H1 (cell line): Measurements from ENCODE around the gene XAGE1A.
"Not testable (repeated sequence)": the region's sequence is repeated elsewhere in the genome, so short reads cannot be mapped to it uniquely, and the experiment has no call there.

Source experiments
- POLR2A ChIP-seq, 2 experiments: IDR thresholded peaks; 1 replicate in 1 of 2; 2 replicates in 1 of 2; pipeline ENCODE4 v1.6.1; 2011; ENCODE audit warnings: low read depth in 2 of 2, low read length in 2 of 2, mild to moderate bottlenecking in 2 of 2; ENCODE audit errors: control extremely low read depth in 1 of 2
- SP1 ChIP-seq: IDR thresholded peaks from 2 replicates; pipeline ENCODE4 v1.6.1; 2011; ENCODE audit warnings: low read depth, low read length

- not testable (repeated sequence) for TF ChIP-seq SP1; POLR2A (IDR thresholded peaks at IDR 0.05; ENCODE audit: control extremely low read depth in 1 of 2, low read depth in 2 of 2, low read length in 2 of 2)
Measured at GRCh38 chrX:52541051-52541450, 45.4 kb downstream of the XAGE1A start.
